ENCODE data around the gene IL4I1.
"Not testable (repeated sequence)": the region's sequence is repeated elsewhere in the genome, so short reads cannot be mapped to it uniquely, and the experiment has no call there.

The IL4I1 gene

GRCh38 chr19:49924881-49925210, 28.2 kb upstream of the IL4I1 start:
- DNase-seq = not testable (repeated sequence)

DNA sequence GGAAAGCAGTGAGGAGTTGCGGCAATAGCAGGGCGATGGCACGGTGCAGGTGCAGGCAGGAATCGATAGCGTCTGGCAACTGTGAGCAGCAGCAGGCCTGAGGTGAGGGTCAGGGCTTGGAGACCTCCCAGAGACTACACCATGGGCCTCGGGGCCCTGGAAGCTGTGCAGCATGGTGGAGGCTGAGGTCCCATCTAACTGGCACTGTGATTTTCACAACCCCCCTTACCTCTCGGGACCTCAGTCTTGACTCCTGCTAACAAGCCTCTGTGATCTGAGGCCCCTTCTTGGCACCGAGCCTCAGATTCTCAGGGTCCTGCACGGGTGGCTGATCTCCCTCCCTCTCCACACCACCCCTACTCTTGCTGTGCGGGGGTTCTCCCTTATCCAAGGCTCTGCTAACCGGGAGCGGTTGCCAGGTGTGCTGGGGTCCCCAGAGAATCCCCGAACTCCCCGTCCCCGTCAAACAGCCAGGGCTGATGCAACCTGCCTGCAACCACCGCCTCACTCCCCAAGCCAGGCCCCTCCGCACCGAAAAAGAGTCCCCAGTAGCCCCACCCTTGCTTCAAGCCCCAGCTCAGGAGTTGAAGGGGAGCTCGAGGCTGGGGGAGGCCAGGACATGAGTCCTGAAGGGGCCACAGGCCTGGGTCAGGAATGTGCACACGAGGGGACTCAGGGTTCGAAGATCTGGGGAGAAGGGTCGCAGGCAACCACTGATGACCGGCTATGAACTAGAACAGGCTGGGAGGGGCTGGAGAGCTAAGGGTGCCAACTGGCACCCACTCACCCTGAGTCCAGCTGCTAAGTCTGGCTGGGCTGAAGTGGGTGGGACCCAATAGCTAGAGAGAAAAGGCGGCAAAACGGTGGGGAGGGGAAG, 27.6 kb upstream of the IL4I1 start:
- no peak for DNase-seq

GRCh38 chr19:49923055-49924003, 26.6 kb upstream of the IL4I1 start:
- peak in 1 of 58 donors; percentile 23 for DNase-seq

- no peak for DNase-seq
Observed at GRCh38 chr19:49921871-49922795, 25.4 kb upstream of the IL4I1 start.

- no peak for DNase-seq
Observed at GRCh38 chr19:49920624-49921363, 24.1 kb upstream of the IL4I1 start.

DNA sequence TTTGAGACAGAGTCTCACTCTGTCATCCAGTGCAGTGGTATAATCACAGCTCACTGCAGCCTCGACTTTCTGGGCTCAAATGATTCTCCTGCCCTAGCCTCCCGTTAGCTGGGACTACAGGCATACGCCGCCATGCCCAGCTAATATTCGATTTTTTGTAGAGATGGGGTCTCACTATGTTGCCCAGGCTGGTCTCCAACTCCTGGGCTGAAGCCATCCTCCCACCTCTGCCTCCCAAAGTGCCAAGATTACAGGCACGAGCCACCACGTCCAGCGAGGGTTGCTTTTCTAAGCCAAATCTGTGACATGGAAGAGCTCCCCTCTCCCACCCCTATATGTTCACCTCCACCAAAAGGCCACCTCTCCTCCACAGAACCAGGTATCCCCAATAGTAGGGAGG, 21.4 kb upstream of the IL4I1 start:
- DNase-seq = no peak

GRCh38 chr19:49916839-49917733, 20.4 kb upstream of the IL4I1 start:
- peak in 4 of 58 donors; percentile 2 to 35 (median 11) for DNase-seq

- DNase-seq = no peak
Observed at GRCh38 chr19:49915271-49915670, 18.6 kb upstream of the IL4I1 start.

DNA sequence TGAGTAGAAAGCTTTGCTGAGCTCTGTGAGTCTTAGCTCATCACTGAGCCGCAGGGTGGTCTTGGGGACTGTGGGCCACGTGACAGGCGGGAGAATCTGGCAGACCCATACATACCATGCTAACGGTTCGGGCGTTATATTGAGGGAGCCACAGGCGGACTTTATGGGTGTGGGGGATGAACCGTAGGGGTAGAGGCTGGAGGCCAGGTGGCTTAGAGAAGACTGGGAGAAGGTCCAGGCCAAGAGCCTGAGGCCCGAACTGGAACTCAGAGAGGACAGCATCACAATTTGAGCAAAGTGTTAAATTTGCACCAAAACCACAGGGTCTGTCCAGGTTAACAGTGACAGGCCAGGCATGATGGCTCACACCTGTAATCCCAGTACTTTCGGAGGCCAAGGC, 17.0 kb upstream of the IL4I1 start:
- no peak for DNase-seq

DNA sequence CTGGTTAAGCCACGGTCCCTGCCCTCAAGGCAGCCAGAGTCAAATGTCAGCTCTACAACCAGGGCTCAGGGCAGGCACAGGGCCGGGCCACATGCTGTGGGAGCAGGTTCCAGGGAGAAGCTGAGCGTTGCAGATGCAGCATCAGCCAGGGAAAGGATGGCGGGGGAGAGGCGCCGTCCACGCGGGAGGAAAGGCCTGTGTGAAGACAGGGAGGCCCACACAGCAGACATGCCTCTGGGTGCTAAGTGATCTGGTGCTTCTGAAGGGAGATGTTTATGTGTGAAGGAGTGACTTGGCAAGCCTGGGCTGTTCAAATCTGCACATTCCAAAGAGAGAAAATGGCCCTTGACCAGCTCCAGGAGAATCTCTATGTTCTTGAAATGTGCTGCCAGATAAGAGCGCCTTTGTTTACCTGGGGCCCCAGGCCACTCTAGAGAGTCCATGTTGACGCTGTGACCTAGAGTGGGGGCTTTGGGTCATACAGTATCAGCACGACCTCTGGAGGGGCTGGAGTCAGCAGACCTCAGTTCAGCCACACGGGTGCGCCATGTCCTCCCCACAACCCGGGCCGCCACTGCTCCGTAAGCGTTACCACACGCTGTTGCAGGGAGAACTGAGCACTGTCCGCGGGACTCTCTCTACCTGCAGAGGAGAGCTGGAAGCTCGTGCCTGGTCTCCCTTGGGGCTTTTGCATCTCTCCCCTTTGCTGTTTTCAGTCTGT, 16.4 kb upstream of the IL4I1 start:
- peak in 36 of 58 donors; percentile 6 to 83 (median 35) for DNase-seq

DNA sequence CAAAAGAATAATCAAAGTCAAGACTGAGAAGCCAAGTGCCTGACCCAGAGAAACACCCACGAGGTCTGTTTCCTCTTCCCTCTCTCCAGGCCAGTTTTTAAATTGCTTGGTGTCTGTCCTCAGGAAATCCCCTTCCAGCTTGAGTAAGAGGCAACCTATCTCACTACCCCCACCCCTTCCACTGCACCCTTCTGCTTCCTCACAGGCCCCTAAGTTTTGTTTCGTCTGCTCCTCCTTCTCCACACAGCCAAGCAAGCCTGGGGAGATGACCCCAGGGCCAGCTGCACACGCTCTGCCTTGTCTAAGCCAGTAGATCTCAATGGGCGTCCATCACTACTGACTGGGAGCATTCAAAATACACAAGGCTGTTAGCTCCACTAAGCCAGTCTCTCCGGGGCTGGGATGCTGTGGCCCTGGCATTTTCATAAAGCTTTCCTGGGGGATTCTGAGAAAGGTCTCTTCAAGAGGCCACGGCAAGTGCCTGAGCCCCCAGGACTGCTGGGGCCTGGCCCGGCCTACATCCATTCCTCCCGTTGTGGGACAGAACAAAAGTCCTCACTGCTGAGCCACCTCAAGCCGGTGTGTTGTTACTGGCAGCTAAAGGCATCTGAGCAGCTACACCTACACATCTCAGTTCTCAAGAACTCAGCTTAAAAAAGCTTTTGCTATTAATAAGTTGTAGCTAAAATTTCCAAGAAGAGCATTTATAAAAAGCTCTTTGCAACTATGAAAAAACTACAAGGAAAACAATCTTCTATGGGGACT, 14.9 kb upstream of the IL4I1 start:
- DNase-seq = peak in 11 of 58 donors; percentile 7 to 38 (median 18)

DNA sequence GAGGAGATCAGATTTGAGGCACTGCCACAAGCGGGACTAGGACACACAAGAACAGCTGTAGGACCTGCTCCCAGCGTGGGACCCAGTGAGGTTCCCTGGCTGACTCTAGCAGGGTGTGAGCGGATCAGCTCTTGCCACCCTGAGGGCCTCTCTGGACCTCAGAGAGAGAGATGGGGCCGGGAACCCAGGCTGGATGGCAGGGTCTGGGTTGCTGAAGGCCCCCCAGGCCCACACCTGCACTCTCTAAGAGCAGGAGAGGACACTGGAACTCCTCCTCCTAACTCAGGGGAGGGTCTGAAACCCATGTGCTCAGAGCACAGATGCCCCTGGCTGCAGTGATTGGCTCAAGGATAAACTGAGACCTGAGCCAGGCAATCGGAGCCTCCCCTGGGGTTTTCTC, 13.5 kb upstream of the IL4I1 start:
- DNase-seq = no peak

DNA sequence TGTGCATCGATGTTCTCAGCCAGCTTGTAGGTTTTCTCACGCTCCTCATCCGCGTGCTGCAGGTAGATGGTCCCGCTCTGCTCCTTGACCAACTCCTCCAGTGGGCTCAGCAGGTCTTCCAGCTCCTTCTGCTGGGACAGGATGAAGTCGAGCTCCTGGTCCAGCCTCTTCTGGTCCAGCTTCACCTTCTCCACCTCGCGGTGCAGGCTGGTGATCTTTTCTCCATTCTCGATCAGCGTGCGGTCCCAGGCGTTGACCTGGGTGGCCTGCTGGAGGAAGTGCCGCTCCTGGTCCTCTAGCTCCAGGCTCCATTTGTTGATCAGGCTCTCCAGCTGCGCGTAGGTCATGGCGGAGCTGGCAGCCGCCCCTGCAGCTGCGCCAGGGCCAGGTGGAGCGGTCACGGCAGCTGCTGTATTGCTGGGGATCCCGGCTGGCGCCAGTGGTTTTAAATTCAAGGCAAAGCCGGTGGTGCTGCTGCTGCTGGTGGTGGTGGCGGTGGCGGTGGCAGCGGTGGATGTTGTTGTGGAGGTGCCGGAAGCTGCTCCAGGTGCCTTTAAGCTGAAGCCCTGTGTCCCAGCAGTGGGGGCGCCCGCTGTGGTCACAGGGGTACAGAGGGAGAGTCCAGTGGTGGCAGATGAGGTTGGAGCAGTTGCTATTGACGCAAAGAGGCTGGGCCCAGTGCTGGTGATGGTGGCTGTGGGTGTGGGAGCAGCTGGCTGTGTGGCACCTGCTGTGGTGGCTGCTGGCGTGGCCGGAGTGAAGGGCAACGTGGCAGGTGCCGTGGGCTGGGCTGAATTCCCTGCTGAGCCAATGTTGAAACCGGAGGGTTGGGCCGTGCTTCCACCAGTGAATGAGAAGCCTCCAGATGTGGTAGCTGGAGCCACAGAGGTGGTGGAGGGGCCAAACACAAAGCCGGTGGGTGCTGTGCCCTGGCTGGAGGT, 12.1 kb upstream of the IL4I1 start:
- no peak for DNase-seq

DNA sequence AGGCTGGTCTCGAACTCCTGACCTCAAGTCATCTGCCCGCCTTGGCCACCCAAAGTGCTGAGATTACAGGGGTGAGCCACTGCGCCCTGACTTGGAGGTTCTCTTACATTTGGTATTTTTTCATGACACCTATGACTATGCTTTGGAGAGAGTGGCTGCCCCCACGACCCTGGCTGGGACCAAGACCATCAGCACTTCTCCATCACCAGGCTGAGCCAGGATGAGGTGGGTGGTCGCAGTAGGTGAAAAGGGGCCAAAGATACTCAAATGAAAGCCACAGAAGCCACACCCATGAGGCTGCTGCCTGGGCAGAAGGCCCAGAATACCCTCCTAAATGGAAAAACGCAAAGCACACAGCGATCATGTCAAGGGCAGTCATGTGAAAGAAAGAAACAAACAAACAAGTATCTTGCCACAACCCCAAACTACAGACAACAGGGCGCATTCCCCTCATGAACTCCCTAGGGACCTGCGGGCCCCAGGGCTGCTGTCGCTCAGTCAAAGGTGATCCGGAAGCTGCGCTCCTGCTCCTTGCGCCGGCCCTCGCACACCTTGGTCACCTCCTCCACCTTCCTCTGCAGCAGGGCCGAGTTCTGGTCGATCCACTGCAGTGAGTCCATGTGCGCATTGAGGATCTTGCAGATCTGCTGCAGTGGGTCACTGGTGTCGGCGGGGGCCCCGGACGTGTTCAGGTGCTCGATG, 11.2 kb upstream of the IL4I1 start:
- no peak for DNase-seq

GRCh38 chr19:49906879-49907564, 10.3 kb upstream of the IL4I1 start:
- DNase-seq = peak in 21 of 58 donors; percentile 9 to 67 (median 31)

All from anterior cingulate cortex (tissue), 58 donors.